Duodenal mucosa (tissue), 2 donors: Measurements from ENCODE around the gene RAPGEF3.

Experiments
- H3K27ac ChIP-seq: one replicate; pipeline ENCODE4 v1.7.0; 2013; ENCODE audit warnings: low read depth, low read length
- H3K27me3 ChIP-seq, 2 donors: one replicate each; pipeline ENCODE4 v1.7.0; 2013; ENCODE audit warnings: low read length in 2 of 2, control low read depth in 1 of 2; ENCODE audit not compliant: insufficient read depth in 2 of 2, control insufficient read depth in 1 of 2
- H3K36me3 ChIP-seq, 2 donors: one replicate each; pipeline ENCODE4 v1.7.0; 2013; ENCODE audit warnings: low read length in 2 of 2, control low read depth in 1 of 2; ENCODE audit not compliant: insufficient read depth in 2 of 2, control insufficient read depth in 1 of 2
- H3K4me1 ChIP-seq, 2 donors: one replicate each; pipeline ENCODE4 v1.7.0; 2013; ENCODE audit warnings: low read length in 2 of 2, control low read depth in 1 of 2; ENCODE audit not compliant: insufficient read depth in 2 of 2, control insufficient read depth in 1 of 2
- H3K4me3 ChIP-seq, 2 donors: one replicate each; pipeline ENCODE4 v1.7.0; 2013; ENCODE audit warnings: low read length in 2 of 2, low read depth in 1 of 2
- H3K9ac ChIP-seq, 2 donors: one replicate each; pipeline ENCODE4 v1.7.0; 2013; ENCODE audit warnings: low read length in 2 of 2, low read depth in 1 of 2
- H3K9me3 ChIP-seq, 2 donors: one replicate each; pipeline ENCODE4 v1.7.0; 2013; ENCODE audit warnings: low read length in 2 of 2, control low read depth in 1 of 2; ENCODE audit not compliant: control insufficient read depth in 1 of 2

Gene RAPGEF3

GRCh38 chr12:47791351-47791746 lies 32.7 kb upstream of the RAPGEF3 start:
- peaks cover 1 to 5% of the 10 kb centered on the region in 2 donors for H3K4me1 ChIP-seq
- H3K36me3 ChIP-seq, result peaks cover 23 to 79% of the 10 kb centered on the region in 2 donors
- no peak overlapping the region for H3K9ac ChIP-seq
- no peak overlapping the region for H3K27ac ChIP-seq
- no peaks in the 10 kb centered on the region for H3K27me3 ChIP-seq
- no peaks in the 10 kb centered on the region for H3K9me3 ChIP-seq
- H3K4me3 ChIP-seq, result no peak overlapping the region

DNA sequence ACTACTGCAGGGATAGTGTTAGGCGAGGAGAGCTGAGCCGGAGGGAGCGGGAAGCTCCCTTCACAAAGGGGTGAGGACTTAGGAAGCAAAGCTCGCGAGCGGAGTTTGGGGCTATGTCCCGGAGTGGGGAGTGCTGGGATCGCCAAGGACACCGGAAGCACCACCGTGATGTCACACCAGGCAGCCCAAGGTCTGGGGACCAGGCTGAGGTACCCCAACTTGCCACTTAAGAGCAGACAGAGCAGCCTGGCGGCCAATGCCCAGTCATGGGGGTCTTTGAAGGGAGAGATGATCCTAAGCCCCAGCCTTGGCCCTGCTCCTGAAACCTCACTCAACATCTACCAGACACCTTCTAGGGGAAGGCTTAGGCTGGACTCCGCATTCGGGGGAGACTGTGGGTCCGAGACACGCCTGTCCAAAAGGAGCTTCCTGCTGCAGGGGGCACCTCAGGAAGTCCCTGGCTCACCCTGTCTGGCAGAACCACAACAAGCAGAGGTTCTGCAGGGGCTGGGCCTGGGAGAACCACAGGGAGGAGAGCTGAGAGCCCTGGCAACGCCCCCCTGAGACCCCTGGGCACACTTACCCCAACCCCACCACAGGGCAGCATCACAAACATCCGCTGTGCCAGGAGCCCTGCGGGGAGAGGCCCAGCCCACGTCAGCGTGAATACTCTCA lies 32.1 kb upstream of the RAPGEF3 start:
- no peak overlapping the region for H3K9ac ChIP-seq
- no peak overlapping the region for H3K4me3 ChIP-seq
- no peaks in the 10 kb centered on the region for H3K27me3 ChIP-seq
- H3K4me1 ChIP-seq, result peaks cover 3 to 5% of the 10 kb centered on the region in 2 donors
- peaks cover 27 to 80% of the 10 kb centered on the region in 2 donors for H3K36me3 ChIP-seq
- H3K9me3 ChIP-seq, result no peaks in the 10 kb centered on the region
- H3K27ac ChIP-seq, result no peak overlapping the region

DNA sequence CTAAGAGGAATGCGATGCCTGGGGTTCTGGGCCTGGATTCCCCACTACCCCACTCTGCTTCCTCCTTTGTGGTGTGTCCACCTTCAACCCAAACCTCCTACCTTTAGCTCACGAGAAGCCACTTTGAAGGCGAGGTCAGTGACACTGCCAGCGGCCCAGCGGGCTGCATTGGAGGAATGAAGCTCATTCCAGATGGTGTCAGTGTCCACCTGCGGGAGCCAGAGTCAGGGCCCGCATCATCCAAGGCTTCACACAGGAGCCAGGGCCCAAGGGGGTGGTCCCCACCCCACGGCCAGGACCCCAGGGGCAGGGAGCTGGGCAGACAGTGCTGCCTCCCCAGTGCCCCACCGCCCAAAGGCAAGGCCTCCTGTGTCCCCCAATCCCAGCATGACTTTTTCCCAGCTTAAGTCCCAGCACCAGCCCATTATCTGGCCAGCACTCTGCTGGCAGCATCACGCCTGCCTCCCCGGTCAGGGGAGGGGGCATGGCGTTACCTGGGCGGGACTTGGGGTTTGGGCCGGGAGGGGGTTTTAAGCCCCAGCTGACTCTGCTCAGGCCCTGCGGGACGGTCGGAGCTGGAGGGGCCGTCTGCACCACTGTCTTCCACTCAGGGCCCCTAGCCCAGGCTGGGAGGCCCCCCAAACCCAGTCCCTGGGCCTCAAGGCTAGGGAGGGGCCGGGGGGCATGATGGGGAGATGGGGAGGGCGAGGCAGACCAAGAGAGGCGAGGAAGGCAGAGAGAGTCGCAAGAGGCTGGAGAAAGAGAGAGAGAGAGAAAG lies 31.2 kb upstream of the RAPGEF3 start:
- no peak overlapping the region for H3K27ac ChIP-seq
- H3K9ac ChIP-seq, result no peak overlapping the region
- H3K4me3 ChIP-seq, result no peak overlapping the region
- H3K27me3 ChIP-seq, result no peaks in the 10 kb centered on the region
- peaks cover 27 to 87% of the 10 kb centered on the region in 2 donors for H3K36me3 ChIP-seq
- peaks cover 3 to 5% of the 10 kb centered on the region in 2 donors for H3K4me1 ChIP-seq
- no peaks in the 10 kb centered on the region for H3K9me3 ChIP-seq

- H3K9me3 ChIP-seq, result no peaks in the 10 kb centered on the region
- peaks cover 3 to 5% of the 10 kb centered on the region in 2 donors for H3K4me1 ChIP-seq
- no peak overlapping the region for H3K9ac ChIP-seq
- peaks cover 22 to 87% of the 10 kb centered on the region in 2 donors for H3K36me3 ChIP-seq
- no peak overlapping the region for H3K4me3 ChIP-seq
- no peaks in the 10 kb centered on the region for H3K27me3 ChIP-seq
- no peak overlapping the region for H3K27ac ChIP-seq
Measured at GRCh38 chr12:47789141-47789540, 30.5 kb upstream of the RAPGEF3 start.

- no peaks in the 10 kb centered on the region for H3K27me3 ChIP-seq
- no peak overlapping the region for H3K9ac ChIP-seq
- no peaks in the 10 kb centered on the region for H3K9me3 ChIP-seq
- no peak overlapping the region for H3K27ac ChIP-seq
- H3K4me1 ChIP-seq, result peaks cover 3 to 5% of the 10 kb centered on the region in 2 donors
- H3K36me3 ChIP-seq, result peaks cover 21 to 89% of the 10 kb centered on the region in 2 donors
- no peak overlapping the region for H3K4me3 ChIP-seq
Measured at GRCh38 chr12:47787596-47788319, 29.1 kb upstream of the RAPGEF3 start.

- peaks cover 3 to 5% of the 10 kb centered on the region in 2 donors for H3K4me1 ChIP-seq
- H3K27ac ChIP-seq, result no peak overlapping the region
- no peak overlapping the region for H3K4me3 ChIP-seq
- no peaks in the 10 kb centered on the region for H3K27me3 ChIP-seq
- H3K9me3 ChIP-seq, result no peaks in the 10 kb centered on the region
- peaks cover 21 to 91% of the 10 kb centered on the region in 2 donors for H3K36me3 ChIP-seq
- H3K9ac ChIP-seq, result no peak overlapping the region
Measured at GRCh38 chr12:47786662-47787280, 28.1 kb upstream of the RAPGEF3 start.

DNA sequence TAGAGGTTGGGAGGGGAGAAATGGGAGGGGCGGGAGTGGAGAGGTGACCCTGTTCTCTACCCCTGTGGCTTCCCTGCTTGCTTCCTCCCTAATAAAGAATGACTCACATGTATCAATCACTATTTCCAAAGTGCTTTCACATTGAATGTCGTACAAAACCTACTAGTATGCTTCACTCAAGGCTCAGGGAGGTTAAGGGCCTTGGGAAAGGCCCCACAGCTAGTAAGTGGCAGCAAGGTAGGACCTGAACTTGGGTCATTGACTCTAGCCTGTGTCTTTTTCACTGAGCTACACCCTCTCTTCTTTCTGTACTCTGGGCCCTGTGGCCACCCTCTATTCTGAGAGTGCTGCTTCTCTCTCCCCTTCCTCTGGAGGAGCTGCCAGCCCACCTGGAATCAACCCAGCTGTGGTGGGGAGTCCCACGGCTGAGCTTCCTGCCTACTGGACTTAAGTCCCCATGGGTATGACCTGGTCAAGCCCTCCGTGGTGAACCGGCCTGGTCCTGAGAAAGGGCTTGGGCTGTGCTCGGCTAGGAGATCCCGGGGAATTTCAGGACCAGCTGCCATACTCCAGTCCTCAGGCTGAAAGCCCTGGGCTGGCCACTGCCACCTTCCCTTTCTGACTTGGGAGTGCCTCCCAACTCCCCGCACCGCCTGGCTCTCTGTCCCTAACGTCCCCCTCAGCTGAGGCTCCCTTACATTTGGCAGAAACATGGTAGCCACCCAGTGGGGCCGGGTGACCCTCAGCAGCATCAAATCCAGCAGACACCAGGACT lies 27.4 kb upstream of the RAPGEF3 start:
- peaks cover 3 to 5% of the 10 kb centered on the region in 2 donors for H3K4me1 ChIP-seq
- no peaks in the 10 kb centered on the region for H3K27me3 ChIP-seq
- peaks cover 21 to 89% of the 10 kb centered on the region in 2 donors for H3K36me3 ChIP-seq
- H3K27ac ChIP-seq, result no peak overlapping the region
- H3K4me3 ChIP-seq, result no peak overlapping the region
- no peaks in the 10 kb centered on the region for H3K9me3 ChIP-seq
- H3K9ac ChIP-seq, result no peak overlapping the region

DNA sequence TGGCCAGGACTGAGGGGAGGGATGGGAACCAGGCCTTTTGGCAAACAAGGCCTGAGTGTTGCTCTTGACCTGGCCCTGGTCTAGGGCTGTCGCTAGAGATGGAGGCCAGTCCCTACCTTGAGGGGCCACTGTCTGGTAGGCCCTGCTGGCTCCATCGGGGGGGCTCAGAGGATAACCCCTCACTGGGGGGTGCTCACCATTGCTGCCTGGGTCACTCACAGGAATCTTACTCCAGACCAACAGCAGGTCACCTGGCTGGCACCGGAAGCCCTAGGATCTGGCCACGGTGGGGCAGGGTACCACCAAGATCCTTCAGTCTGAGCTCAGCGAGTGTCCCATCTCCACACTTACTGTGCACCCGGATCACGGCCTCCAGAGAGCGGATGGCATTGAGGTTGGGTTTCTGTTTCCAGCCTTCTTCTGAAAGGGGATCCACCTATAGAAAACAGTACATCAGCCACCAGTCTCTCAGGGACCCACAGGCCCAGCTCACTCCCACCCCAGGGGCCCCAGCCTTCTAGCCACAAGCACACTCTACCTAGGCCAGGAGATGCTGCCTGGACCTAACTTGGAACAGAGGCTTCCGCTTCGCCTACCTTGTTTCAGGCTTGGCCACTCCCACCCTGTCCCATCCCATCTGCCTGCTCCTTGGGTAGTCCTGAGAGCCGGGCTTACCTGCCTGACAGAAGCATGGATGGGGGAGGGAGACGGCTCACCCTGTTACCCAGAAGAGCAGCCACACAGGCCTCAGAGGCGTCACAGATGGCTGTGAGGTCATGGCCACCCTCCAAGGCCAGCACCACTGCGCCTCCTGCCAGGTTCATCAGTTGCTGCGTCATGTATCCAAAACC lies 26.6 kb upstream of the RAPGEF3 start:
- Histone ChIP-seq H3K27me3 (no peaks in the 10 kb centered on the region), H3K27ac (no peak overlapping the region), H3K9ac (no peak overlapping the region), H3K9me3 (no peaks in the 10 kb centered on the region), H3K36me3 (peaks cover 21 to 81% of the 10 kb centered on the region in 2 donors), H3K4me3 (no peak overlapping the region), H3K4me1 (peaks cover 3 to 5% of the 10 kb centered on the region in 2 donors)
